Endothelial cell of umbilical vein (primary cell): ENCODE measurements around the gene STAG1.

Source experiments
- CTCF ChIP-seq, 2 donors: IDR thresholded peaks; 1 replicate in 1 of 2; 2 replicates in 1 of 2; pipeline ENCODE4 v1.5.1; 2011; ENCODE audit warnings: low read length in 2 of 2, mild to moderate bottlenecking in 2 of 2, moderate library complexity in 2 of 2, control low read depth in 1 of 2, inconsistent platforms in 1 of 2, low read depth in 1 of 2; ENCODE audit not compliant: insufficient read depth in 1 of 2; ENCODE audit errors: extremely low read depth in 1 of 2
- EZH2 ChIP-seq: IDR thresholded peaks from 2 replicates; pipeline ENCODE4 v1.6.1; 2012; ENCODE audit warnings: borderline replicate concordance, low read depth, mild to moderate bottlenecking, moderate library complexity, low read length, inconsistent platforms; ENCODE audit not compliant: severe bottlenecking
- FOS ChIP-seq: IDR thresholded peaks from 2 replicates; pipeline ENCODE4 v1.6.1; 2011; ENCODE audit warnings: mild to moderate bottlenecking, low read length, moderate library complexity, borderline replicate concordance; ENCODE audit not compliant: insufficient read depth
- GATA2 ChIP-seq: IDR thresholded peaks from 2 replicates; pipeline ENCODE4 v1.7.0; 2011; ENCODE audit warnings: low read depth, mild to moderate bottlenecking, moderate library complexity, mixed read lengths, low read length; ENCODE audit not compliant: insufficient read length, insufficient read depth
- JUN ChIP-seq: IDR thresholded peaks from 2 replicates; pipeline ENCODE4 v1.6.1; 2011; ENCODE audit warnings: borderline replicate concordance, low read depth; ENCODE audit not compliant: insufficient read length, insufficient read depth
- MYC ChIP-seq: IDR thresholded peaks from one replicate; pipeline ENCODE4 v1.6.1; 2011; ENCODE audit warnings: mild to moderate bottlenecking, low read depth, low read length
- POLR2A ChIP-seq: IDR thresholded peaks from 2 replicates; pipeline ENCODE4 v1.6.1; 2012; ENCODE audit warnings: low read depth, mild to moderate bottlenecking, control low read depth, low read length
- POLR2AphosphoS5 ChIP-seq: IDR thresholded peaks from 2 replicates; pipeline ENCODE4 v1.6.1; 2012; ENCODE audit warnings: low read depth, mild to moderate bottlenecking, control low read depth, low read length, moderate library complexity; ENCODE audit not compliant: insufficient read depth
- TF ChIP-seq, protein P1 (sequence below): IDR thresholded peaks from 2 replicates; pipeline ENCODE4 v1.6.1; 2011; ENCODE audit not compliant: insufficient read depth, insufficient read length

- TF ChIP-seq, protein P1, sequence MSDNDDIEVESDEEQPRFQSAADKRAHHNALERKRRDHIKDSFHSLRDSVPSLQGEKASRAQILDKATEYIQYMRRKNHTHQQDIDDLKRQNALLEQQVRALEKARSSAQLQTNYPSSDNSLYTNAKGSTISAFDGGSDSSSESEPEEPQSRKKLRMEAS, result no peak
- TF ChIP-seq JUN (no peak), CTCF (IDR thresholded peaks at IDR 0.05; ENCODE audit: extremely low read depth in 1 of 2, insufficient read depth in 1 of 2, low read depth in 1 of 2, low read length in 2 of 2) (no peak), EZH2 (no peak), POLR2A (no peak), GATA2 (no peak), POLR2AphosphoS5 (no peak), MYC (no peak), FOS (no peak)
These were observed 55.4 kb downstream of the STAG1 start for GRCh38 chr3:136696797-136697196.
